ENCODE measurements around the gene LSG1.

The LSG1 gene

GRCh38 chr3:194675680-194676079 is 3.7 kb upstream of the LSG1 start:
- TF ChIP-seq CTCF (IDR thresholded peaks at IDR 0.05) = no peak

GRCh38 chr3:194675081-194675640 is 3.2 kb upstream of the LSG1 start:
- TF ChIP-seq CTCF (IDR thresholded peaks at IDR 0.05) = no peak

- TF ChIP-seq CTCF (IDR thresholded peaks at IDR 0.05) = no peak
Measured at GRCh38 chr3:194673761-194674160, 1.8 kb upstream of the LSG1 start.

- no peak for TF ChIP-seq CTCF (IDR thresholded peaks at IDR 0.05)
Measured at GRCh38 chr3:194672876-194673275, 885 bp upstream of the LSG1 start.

- peak; percentile 70 for TF ChIP-seq CTCF (IDR thresholded peaks at IDR 0.05)
Measured at GRCh38 chr3:194671511-194671899, 486 bp downstream of the LSG1 start.

GRCh38 chr3:194667363-194667762 is 4.6 kb downstream of the LSG1 start:
- TF ChIP-seq CTCF (IDR thresholded peaks at IDR 0.05) = no peak

GRCh38 chr3:194664857-194665256 is 7.1 kb downstream of the LSG1 start:
- TF ChIP-seq CTCF (IDR thresholded peaks at IDR 0.05) = no peak

GRCh38 chr3:194661946-194662345 is 10.0 kb downstream of the LSG1 start:
- no peak for TF ChIP-seq CTCF (IDR thresholded peaks at IDR 0.05)
